ENCODE results near the gene MYOC. TPM values are rescaled to one million over a fixed set of nuclear protein-coding genes. Genes with fewer than 3 reads are reported as not detected.
"Not testable (repeated sequence)": the region's sequence is repeated elsewhere in the genome, so short reads cannot be mapped to it uniquely, and the experiment has no call there.

Gene MYOC
- total RNA-seq, 1 donor from 2014 or later = not detected

DNA sequence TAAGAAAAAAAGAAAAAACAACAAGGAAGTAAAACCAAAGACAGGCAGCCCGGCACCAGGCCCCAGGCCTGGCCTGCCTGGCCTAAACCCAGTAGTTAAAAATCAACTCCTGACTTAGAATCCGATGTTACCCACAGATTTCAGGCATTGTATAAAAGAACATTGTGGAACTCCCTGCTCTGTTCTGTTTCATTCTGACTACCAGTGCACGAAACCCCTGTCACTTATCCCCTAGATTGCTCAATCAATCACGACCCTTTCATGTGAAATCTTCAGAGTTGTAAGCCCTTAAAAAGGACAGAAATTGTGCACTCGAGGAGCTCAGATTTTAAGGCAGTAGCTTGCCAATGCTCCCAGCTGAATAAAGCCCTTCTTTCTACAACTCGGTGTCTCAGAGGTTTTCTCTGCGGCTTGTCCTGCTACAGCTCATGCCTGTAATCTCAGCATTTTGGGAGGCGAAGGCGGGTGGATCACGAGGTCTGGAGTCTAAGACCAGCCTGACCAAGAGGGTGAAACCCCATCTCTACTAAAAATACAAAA is 46.0 kb downstream of the MYOC start:
- H3F3A ChIP-seq (ENCODE audit: low read depth) = no peaks in the 10 kb centered on the region
- no peak overlapping the region for H3K9ac ChIP-seq
- H3K4me3 Mint-ChIP-seq = no peak overlapping the region
- no peaks in the 10 kb centered on the region for H3K27me3 ChIP-seq
- peak overlapping the region; percentile 46 for H3K27ac Mint-ChIP-seq
- H3K36me3 ChIP-seq = no peaks in the 10 kb centered on the region
- H3K79me2 ChIP-seq (ENCODE audit: low read depth) = no peaks in the 10 kb centered on the region
- H2AFZ ChIP-seq (replicated peaks) = peak overlapping the region; percentile 87
- H3K27ac ChIP-seq = peak overlapping the region; percentile 20
- no peaks in the 10 kb centered on the region for H3K4me1 ChIP-seq
- no peaks in the 10 kb centered on the region for H4K20me1 ChIP-seq (ENCODE audit: low read depth)
- H3K4me1 Mint-ChIP-seq = peaks cover 12% of the 10 kb centered on the region
- TF ChIP-seq EZH2 (IDR thresholded peaks at IDR 0.05) (no peak), EZH2phosphoT487 (IDR thresholded peaks at IDR 0.05) (no peak)
- TF ChIP-seq, protein P1, sequence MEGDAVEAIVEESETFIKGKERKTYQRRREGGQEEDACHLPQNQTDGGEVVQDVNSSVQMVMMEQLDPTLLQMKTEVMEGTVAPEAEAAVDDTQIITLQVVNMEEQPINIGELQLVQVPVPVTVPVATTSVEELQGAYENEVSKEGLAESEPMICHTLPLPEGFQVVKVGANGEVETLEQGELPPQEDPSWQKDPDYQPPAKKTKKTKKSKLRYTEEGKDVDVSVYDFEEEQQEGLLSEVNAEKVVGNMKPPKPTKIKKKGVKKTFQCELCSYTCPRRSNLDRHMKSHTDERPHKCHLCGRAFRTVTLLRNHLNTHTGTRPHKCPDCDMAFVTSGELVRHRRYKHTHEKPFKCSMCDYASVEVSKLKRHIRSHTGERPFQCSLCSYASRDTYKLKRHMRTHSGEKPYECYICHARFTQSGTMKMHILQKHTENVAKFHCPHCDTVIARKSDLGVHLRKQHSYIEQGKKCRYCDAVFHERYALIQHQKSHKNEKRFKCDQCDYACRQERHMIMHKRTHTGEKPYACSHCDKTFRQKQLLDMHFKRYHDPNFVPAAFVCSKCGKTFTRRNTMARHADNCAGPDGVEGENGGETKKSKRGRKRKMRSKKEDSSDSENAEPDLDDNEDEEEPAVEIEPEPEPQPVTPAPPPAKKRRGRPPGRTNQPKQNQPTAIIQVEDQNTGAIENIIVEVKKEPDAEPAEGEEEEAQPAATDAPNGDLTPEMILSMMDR (IDR thresholded peaks at IDR 0.05) = no peak
- H3K4me3 ChIP-seq = no peak overlapping the region
- H3K4me2 ChIP-seq = no peak overlapping the region
- H3K9me3 Mint-ChIP-seq = no peaks in the 10 kb centered on the region
- no peak for DNase-seq (ENCODE audit: low spot score)
- H3K9me3 ChIP-seq (ENCODE audit: low read depth) = no peaks in the 10 kb centered on the region
- H3K27me3 Mint-ChIP-seq (ENCODE audit: insufficient read depth, low read depth) = no peaks in the 10 kb centered on the region
- H3K36me3 Mint-ChIP-seq = no peaks in the 10 kb centered on the region

DNA sequence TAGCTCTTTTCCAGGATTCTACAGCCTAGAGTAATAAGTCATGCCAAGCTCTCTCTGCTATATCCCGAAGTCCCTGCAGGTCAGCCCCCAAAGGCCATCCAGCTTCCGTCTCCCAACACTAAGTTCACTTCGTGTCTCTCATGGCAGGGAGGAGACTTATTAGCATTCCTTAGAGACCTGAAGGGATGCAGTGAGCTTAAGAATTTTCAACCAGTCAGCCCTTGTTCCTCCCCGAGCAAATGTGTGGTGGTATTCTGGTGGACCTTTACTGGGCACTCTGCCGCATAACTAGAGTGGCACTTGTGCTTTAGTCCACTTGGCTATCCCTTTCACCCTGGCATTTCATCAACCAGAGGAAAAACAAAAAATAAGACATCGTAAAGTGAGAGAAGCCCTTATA is 49.4 kb downstream of the MYOC start:
- not testable (repeated sequence) for H3K4me2 ChIP-seq; H3K9me3 Mint-ChIP-seq; H3K27me3 Mint-ChIP-seq (ENCODE audit: insufficient read depth, low read depth); H3K4me1 ChIP-seq; H3K36me3 ChIP-seq; H3K4me3 Mint-ChIP-seq; H3K27ac Mint-ChIP-seq; H3K27ac ChIP-seq; H4K20me1 ChIP-seq (ENCODE audit: low read depth); H3F3A ChIP-seq (ENCODE audit: low read depth); H3K36me3 Mint-ChIP-seq; H3K27me3 ChIP-seq; H3K79me2 ChIP-seq (ENCODE audit: low read depth); H3K4me3 ChIP-seq; H3K9ac ChIP-seq; H3K9me3 ChIP-seq (ENCODE audit: low read depth)
- peak; percentile 10 for DNase-seq (ENCODE audit: low spot score)
- H3K4me1 Mint-ChIP-seq = peaks cover 17% of the 10 kb centered on the region
- H2AFZ ChIP-seq (replicated peaks) = peak overlapping the region; percentile 31

DNA sequence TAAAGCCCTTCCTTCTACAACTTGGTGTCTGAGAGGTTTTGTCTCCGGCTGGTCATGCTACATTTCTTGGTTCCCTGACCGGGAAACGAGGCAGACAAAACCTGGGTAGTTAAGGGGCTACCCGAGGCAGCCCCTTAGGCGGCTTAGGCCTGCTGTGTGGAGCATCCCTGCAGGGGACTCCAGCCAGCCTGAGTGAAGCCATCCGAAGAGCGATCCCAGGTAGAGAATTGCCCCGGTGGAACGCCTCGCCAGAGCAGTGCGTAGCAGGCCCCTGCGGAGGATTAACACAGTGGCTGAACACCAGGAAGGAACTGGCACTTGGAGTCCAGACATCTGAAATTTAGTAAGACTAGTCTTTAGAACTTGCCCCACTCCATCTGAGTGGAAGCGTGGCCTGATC is 51.6 kb downstream of the MYOC start:
- Mint-ChIP-seq H3K27ac (no peak overlapping the region), H3K36me3 (peaks cover 13% of the 10 kb centered on the region), H3K4me1 (peaks cover 10% of the 10 kb centered on the region), H3K27me3 (ENCODE audit: insufficient read depth, low read depth) (no peaks in the 10 kb centered on the region), H3K9me3 (no peaks in the 10 kb centered on the region), H3K4me3 (no peak overlapping the region)
- Histone ChIP-seq H3K27me3 (no peaks in the 10 kb centered on the region), H3K27ac (no peak overlapping the region), H4K20me1 (ENCODE audit: low read depth) (no peaks in the 10 kb centered on the region), H3K36me3 (no peaks in the 10 kb centered on the region), H3K79me2 (ENCODE audit: low read depth) (no peaks in the 10 kb centered on the region), H3K9ac (no peak overlapping the region), H3K4me3 (no peak overlapping the region), H3F3A (ENCODE audit: low read depth) (no peaks in the 10 kb centered on the region), H3K4me2 (no peak overlapping the region), H2AFZ (replicated peaks) (no peak overlapping the region), H3K9me3 (ENCODE audit: low read depth) (no peaks in the 10 kb centered on the region), H3K4me1 (no peaks in the 10 kb centered on the region)
- DNase-seq (ENCODE audit: low spot score) = peak; percentile 11
- TF ChIP-seq EZH2 (IDR thresholded peaks at IDR 0.05) (no peak), EZH2phosphoT487 (IDR thresholded peaks at IDR 0.05) (no peak)
- TF ChIP-seq, protein P1 (IDR thresholded peaks at IDR 0.05) = no peak

- not testable (repeated sequence) for H3K4me3 Mint-ChIP-seq; H3K27ac ChIP-seq; H3K36me3 ChIP-seq; H4K20me1 ChIP-seq (ENCODE audit: low read depth); H2AFZ ChIP-seq (replicated peaks); H3F3A ChIP-seq (ENCODE audit: low read depth); H3K4me2 ChIP-seq; DNase-seq (ENCODE audit: low spot score); H3K4me3 ChIP-seq; H3K9me3 ChIP-seq (ENCODE audit: low read depth); H3K4me1 ChIP-seq; H3K9ac ChIP-seq; H3K79me2 ChIP-seq (ENCODE audit: low read depth); H3K9me3 Mint-ChIP-seq; H3K27me3 ChIP-seq; H3K27me3 Mint-ChIP-seq (ENCODE audit: insufficient read depth, low read depth)
- Mint-ChIP-seq H3K27ac (peak overlapping the region; percentile 76), H3K4me1 (peaks cover 10% of the 10 kb centered on the region), H3K36me3 (peaks cover 13% of the 10 kb centered on the region)
These were observed 52.2 kb downstream of the MYOC start for GRCh38 chr1:171600310-171600709.
